Measurements from ENCODE around the gene PHEX.
A peak's percentile ranks its signal among the peaks of the same experiment; 100 is the strongest.

DNA sequence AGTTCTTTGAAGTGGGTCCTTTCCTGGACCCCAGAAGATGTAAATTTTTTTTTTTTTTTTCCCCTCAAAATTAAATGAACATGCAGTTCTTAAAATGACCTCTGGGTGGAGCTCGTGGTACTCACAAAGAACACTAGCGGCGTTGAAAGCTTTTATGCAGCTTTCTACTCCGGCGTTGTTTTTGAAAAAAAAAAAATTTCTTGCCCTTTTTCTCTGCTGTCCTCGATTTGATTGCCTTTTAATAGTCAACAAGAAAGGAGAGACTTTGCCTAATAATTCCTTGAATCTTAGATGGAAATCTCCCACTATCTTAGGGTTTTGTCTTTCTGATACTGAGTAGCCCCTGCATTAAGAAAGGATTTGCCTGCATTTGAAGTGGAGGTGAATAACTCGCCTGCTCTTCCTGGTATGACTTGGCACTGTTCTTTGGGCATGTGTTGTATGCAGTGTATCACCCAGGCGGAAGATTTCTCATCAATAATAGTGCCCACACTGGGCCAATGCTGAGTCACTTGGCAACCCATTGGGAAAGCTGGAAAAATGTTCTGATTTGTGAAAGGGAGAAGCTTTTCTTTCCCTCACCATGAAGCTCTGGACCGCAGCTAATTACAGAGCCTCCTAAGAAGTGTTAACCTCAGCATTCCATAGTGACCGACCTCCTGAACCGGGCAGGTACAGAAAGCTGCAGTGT lies 104.0 kb downstream of the PHEX start:
- no peak for TF ChIP-seq POLR2A (IDR thresholded peaks at IDR 0.05)
- TF ChIP-seq CTCF (IDR thresholded peaks at IDR 0.05) = peak; percentile 44 to 81 (median 61)

Measured in body of pancreas (tissue), 4 donors.